GM12878 (cell line): ENCODE results near the gene POFUT2. TPM values are rescaled to one million over a fixed set of nuclear protein-coding genes. Genes with fewer than 3 reads are reported as not detected.

Experiments used
- ATAC-seq: fragments of 200-7000 bp; cut with Tn5 transposase; 3 replicates; pipeline ENCODE4 v1.9.1; 2020; ENCODE audit warnings: mild to moderate bottlenecking, moderate library complexity
- BruUV-seq: library from RNA; stranded (reverse); fragments of 400-500 nt; replicated peaks from 2 replicates; lab custom pipeline; 2021; lab: Mats Ljungman, UMichigan
- CTCF ChIA-PET: fragments of 300-600 bp; sonication (Branson Sonifier 250); formaldehyde crosslinking; extraction: SDS; loops from one replicate; lab custom pipeline; 2021; ENCODE audit warnings: inconsistent platforms; lab: Yijun Ruan, JAX
- POLR2A ChIA-PET: fragments of 350-600 bp; formaldehyde crosslinking; extraction: SDS; loops from one replicate; lab custom pipeline; 2021; ENCODE audit warnings: inconsistent platforms; lab: Charles Lee
- RAD21 ChIA-PET: fragments of 300-600 bp; sonication (Branson Sonifier 250); formaldehyde crosslinking; loops from one replicate; lab custom pipeline; 2023; ENCODE audit warnings: antibody characterized with exemption; ENCODE audit not compliant: unreplicated experiment; lab: Charles Lee
- SMC1A ChIA-PET: fragments of 300-600 bp; sonication (Branson Sonifier 250); formaldehyde crosslinking; loops from one replicate; lab custom pipeline; 2023; ENCODE audit not compliant: unreplicated experiment, uncharacterized antibody; lab: Charles Lee
- DNase-seq: peaks from one replicate; pipeline ENCODE4 v3.0.0-alpha.2; 2011; ENCODE audit warnings: low read depth, low spot score
- FAIRE-seq: peaks from 3 replicates; lab custom pipeline; 2011; peaks lifted over from hg19 to GRCh38; lab: Jason Lieb, UNC
- H2AFZ ChIP-seq: 2 replicates; pipeline ENCODE4 v1.6.0; 2011; ENCODE audit warnings: low read depth, low read length, control low read depth; ENCODE audit not compliant: control insufficient read depth
- H3K27ac ChIP-seq: 2 replicates; pipeline ENCODE4 v1.5.1; 2011; ENCODE audit warnings: control low read depth; ENCODE audit not compliant: control insufficient read depth, insufficient read depth
- H3K27me3 ChIP-seq, 2 experiments: replicated peaks in 1 of 2; 2 replicates each; pipeline versions ENCODE4 v1.6.0 to v1.6.1; 2011; ENCODE audit warnings: low read length in 1 of 2; ENCODE audit not compliant: control insufficient read depth in 2 of 2, insufficient read depth in 2 of 2
- H3K36me3 ChIP-seq, 2 experiments: 2 replicates each; pipeline ENCODE4 v1.5.1; 2011; ENCODE audit warnings: low read length in 1 of 2; ENCODE audit not compliant: control insufficient read depth in 2 of 2, insufficient read depth in 2 of 2
- H3K4me1 ChIP-seq: 2 replicates; pipeline ENCODE4 v1.6.1; 2011; ENCODE audit warnings: mild to moderate bottlenecking, low read length, moderate library complexity, mixed read lengths; ENCODE audit not compliant: control insufficient read depth, insufficient read depth
- H3K4me2 ChIP-seq: 2 replicates; pipeline ENCODE4 v1.6.0; 2011; ENCODE audit warnings: control low read depth; ENCODE audit not compliant: control insufficient read depth, insufficient read depth
- H3K4me3 ChIP-seq: fragments of 200-600 bp; sonication (generic); 2 replicates; pipeline ENCODE4 v1.5.1; 2016
- H3K79me2 ChIP-seq: 2 replicates; pipeline ENCODE4 v1.6.0; 2011; ENCODE audit warnings: low read length; ENCODE audit not compliant: control insufficient read depth, insufficient read depth
- H3K9ac ChIP-seq: 2 replicates; pipeline ENCODE4 v1.8.0; 2011; ENCODE audit warnings: low read length, control low read depth, mixed read lengths; ENCODE audit not compliant: control insufficient read depth, insufficient read depth
- H3K9me3 ChIP-seq: replicated peaks from 3 replicates; pipeline ENCODE4 v1.5.1; 2011; ENCODE audit warnings: mild to moderate bottlenecking, low read length; ENCODE audit not compliant: control insufficient read depth, insufficient read depth
- H4K20me1 ChIP-seq: 2 replicates; pipeline ENCODE4 v1.6.0; 2011; ENCODE audit not compliant: control insufficient read depth, insufficient read depth
- ASH2L ChIP-seq: fragments of 300-600, 200-600 bp; sonication (generic); IDR thresholded peaks from 2 replicates; pipeline ENCODE4 v1.6.1; 2017; ENCODE audit warnings: low read depth, mild to moderate bottlenecking, borderline replicate concordance
- CBX5 ChIP-seq: sonication (generic); IDR thresholded peaks from 2 replicates; pipeline ENCODE4 v1.6.1; 2016; ENCODE audit warnings: low read depth, moderate library complexity, mild to moderate bottlenecking, inconsistent platforms
- E2F8 ChIP-seq: fragments of 450-650 bp; IDR thresholded peaks from 2 replicates; pipeline ENCODE4 v1.6.1; 2018; ENCODE audit warnings: mild to moderate bottlenecking, low read depth, moderate library complexity; ENCODE audit not compliant: partially characterized antibody
- GATAD2B ChIP-seq: fragments of 450-650 bp; conservative IDR thresholded peaks from 2 replicates; pipeline ENCODE4 v1.6.1; 2017; ENCODE audit warnings: low read depth, mild to moderate bottlenecking, moderate library complexity
- KAT2A ChIP-seq: conservative IDR thresholded peaks from 2 replicates; pipeline ENCODE4 v1.6.1; 2011; ENCODE audit warnings: low read depth, low read length; ENCODE audit not compliant: control insufficient read depth
- MEF2A ChIP-seq: IDR thresholded peaks from 2 replicates; pipeline ENCODE4 v1.6.1; 2011; ENCODE audit warnings: low read depth, mild to moderate bottlenecking, low read length, moderate library complexity; ENCODE audit not compliant: insufficient read depth
- PRDM15 ChIP-seq: fragments of 450-650 bp; formaldehyde crosslinking; IDR thresholded peaks from 2 replicates; pipeline ENCODE4 v1.4.0; 2020; ENCODE audit warnings: mild to moderate bottlenecking, moderate library complexity
- USF2 ChIP-seq: IDR thresholded peaks from 2 replicates; pipeline ENCODE4 v1.6.1; 2011; ENCODE audit warnings: low read depth, low read length, improper control_type of control experiment, borderline replicate concordance
- ZNF24 ChIP-seq: fragments of 450-650 bp; IDR thresholded peaks from 2 replicates; pipeline ENCODE4 v1.6.1; 2017; ENCODE audit warnings: antibody characterized with exemption, mild to moderate bottlenecking
- ZNF384 ChIP-seq: IDR thresholded peaks from 2 replicates; pipeline ENCODE4 v1.6.1; 2012; ENCODE audit warnings: low read depth, mild to moderate bottlenecking, low read length, improper control_type of control experiment, borderline replicate concordance
- ZNF592 ChIP-seq: fragments of 450-650 bp; IDR thresholded peaks from 2 replicates; pipeline ENCODE4 v1.6.1; 2017; ENCODE audit warnings: mild to moderate bottlenecking, moderate library complexity
- WGBS: methylation state at CpG from one replicate; pipeline ENCODE4 v1.1.6; 2016; ENCODE audit warnings: low lambda C conversion rate; ENCODE audit not compliant: insufficient replicate concordance, insufficient coverage; ENCODE audit errors: missing lambda C conversion rate; 5-methylcytosine and 5-hydroxymethylcytosine counted together
- in situ Hi-C: fragments of 300-500 bp; cut with MboI; formaldehyde crosslinking; loops from 9 replicates; pipeline ENCODE4 v1.14.3; 2018; ENCODE audit warnings: mixed read lengths
- intact Hi-C: fragments of 100-400 bp; cut with micrococcal nuclease; formaldehyde crosslinking; loops from one replicate; pipeline ENCODE4 v1.14.2; 2022; ENCODE audit not compliant: unreplicated experiment
- polyA plus RNA-seq, 11 experiments: library from polyadenylated mRNA; depleted of rRNA in 4 of 11; unstranded in 6 of 11; stranded (reverse) in 5 of 11; fragments of >200 nt; fragmentation: Nextera tagmentation in 4 of 11; fragmentation: Illumina TruSeq in 1 of 11; extraction: Ambion mirVana in 4 of 11; extraction: Trizol in 1 of 11; gene quantifications; 1 replicate in 1 of 11; 2 replicates in 10 of 11; pipeline versions ENCODE4 v1.2.1 to v1.2.3, GENCODE V29; 2011 to 2016; ENCODE audit warnings: inconsistent platforms in 2 of 11, missing spikeins in 2 of 11, low read depth in 1 of 11
- total RNA-seq, 4 experiments: library from RNA; depleted of rRNA in 3 of 4; stranded (reverse); fragments of >200 nt in 3 of 4; fragmentation: Illumina TruSeq in 1 of 4; extraction: Trizol in 1 of 4; gene quantifications; 2 replicates each; pipeline versions ENCODE4 v1.2.1 to v1.2.3, GENCODE V29; 2013 to 2021

POFUT2 gene
- total and polyA plus RNA-seq, 10 of the 15 experiments (the other 5 are each of a cell fraction or from before 2014, with no cell fraction given), result 1.2 to 15.1 (median 6.8) TPM

GRCh38 chr21:45317398-45318145, 29.9 kb upstream of the POFUT2 start:
- no peaks in the 10 kb centered on the region for H3K36me3 ChIP-seq
- intact Hi-C loops, result no loop called here
- no peak overlapping the region for H3K27ac ChIP-seq
- peaks cover 3% of the 10 kb centered on the region in 2 experiments; a peak in 3 of 4 replicates for H3K27me3 ChIP-seq
- H3K4me2 ChIP-seq, result no peak overlapping the region
- H3K4me1 ChIP-seq, result no peaks in the 10 kb centered on the region
- RAD21 ChIA-PET, result no interaction called here
- no peaks in the 10 kb centered on the region for H4K20me1 ChIP-seq
- no peaks in the 10 kb centered on the region for H3K79me2 ChIP-seq
- SMC1A ChIA-PET, result no interaction called here
- no peak overlapping the region for H2AFZ ChIP-seq
- no peak for FAIRE-seq
- H3K9me3 ChIP-seq, result no peaks in the 10 kb centered on the region
- H3K4me3 ChIP-seq, result no peak overlapping the region
- no peak for ATAC-seq
- in situ Hi-C loops, result no loop called here
- no peak for DNase-seq
- no peak overlapping the region for H3K9ac ChIP-seq
- POLR2A ChIA-PET, result no interaction called here
- BruUV-seq, result no TSS peak
- 17% methylated on average over 17 of the region's 17 CpGs for WGBS
- CTCF ChIA-PET, result no interaction called here
- TF ChIP-seq CBX5 (no peak), GATAD2B (no peak), ZNF384 (no peak), PRDM15 (no peak), MEF2A (no peak), KAT2A (no peak), ASH2L (no peak), USF2 (no peak), ZNF592 (no peak), E2F8 (no peak), ZNF24 (no peak)
